ENCODE data around the gene SESN2. TPM values are rescaled to one million over a fixed set of nuclear protein-coding genes. Genes with fewer than 3 reads are reported as not detected.
"Not testable (repeated sequence)": the region's sequence is repeated elsewhere in the genome, so short reads cannot be mapped to it uniquely, and the experiment has no call there.

The SESN2 gene
- total RNA-seq, 1 experiment from 2014 or later, result 19.3 TPM

- no peak for DNase-seq (ENCODE audit: low spot score)
Measured at GRCh38 chr1:28326984-28327383, 67.7 kb downstream of the SESN2 start.

GRCh38 chr1:28327431-28327830 is 68.1 kb downstream of the SESN2 start:
- DNase-seq (ENCODE audit: low spot score), result not testable (repeated sequence)

- no peak for DNase-seq (ENCODE audit: low spot score)
Measured at GRCh38 chr1:28328228-28328648, 68.9 kb downstream of the SESN2 start.

- peak; percentile 45 for DNase-seq (ENCODE audit: low spot score)
Measured at GRCh38 chr1:28329395-28330153, 70.3 kb downstream of the SESN2 start.

Other genes with a start within 250 kb of the SESN2 start
- gene EYA3, start 170.9 kb upstream of the SESN2 start, total RNA-seq (2014; rRNA removed; shearing (Covaris generic)), result 4.4 and 6.7 TPM in 2 replicates
- gene PTAFR, start 82.8 kb upstream of the SESN2 start, total RNA-seq (2014; rRNA removed; shearing (Covaris generic)), result 0.52 and 0.56 TPM in 2 replicates
- gene DNAJC8, start 26.5 kb upstream of the SESN2 start, total RNA-seq (2014; rRNA removed; shearing (Covaris generic)), result 29.3 and 31.7 TPM in 2 replicates
- gene ATP5IF1, start 23.4 kb upstream of the SESN2 start, total RNA-seq (2014; rRNA removed; shearing (Covaris generic)), result 542 and 583 TPM in 2 replicates
- gene MED18, start 69.5 kb downstream of the SESN2 start, total RNA-seq (2014; rRNA removed; shearing (Covaris generic)), result 9.6 TPM in 2 replicates
- gene PHACTR4, start 110.2 kb downstream of the SESN2 start, total RNA-seq (2014; rRNA removed; shearing (Covaris generic)), result 7.5 and 8.0 TPM in 2 replicates
- gene RCC1, start 246.5 kb downstream of the SESN2 start, total RNA-seq (2014; rRNA removed; shearing (Covaris generic)), result 131 and 136 TPM in 2 replicates